ENCODE data around the gene DNAJB13.
"Not testable (repeated sequence)": the region's sequence is repeated elsewhere in the genome, so short reads cannot be mapped to it uniquely, and the experiment has no call there.

DNAJB13 gene, protein sequence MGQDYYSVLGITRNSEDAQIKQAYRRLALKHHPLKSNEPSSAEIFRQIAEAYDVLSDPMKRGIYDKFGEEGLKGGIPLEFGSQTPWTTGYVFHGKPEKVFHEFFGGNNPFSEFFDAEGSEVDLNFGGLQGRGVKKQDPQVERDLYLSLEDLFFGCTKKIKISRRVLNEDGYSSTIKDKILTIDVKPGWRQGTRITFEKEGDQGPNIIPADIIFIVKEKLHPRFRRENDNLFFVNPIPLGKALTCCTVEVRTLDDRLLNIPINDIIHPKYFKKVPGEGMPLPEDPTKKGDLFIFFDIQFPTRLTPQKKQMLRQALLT

DNA sequence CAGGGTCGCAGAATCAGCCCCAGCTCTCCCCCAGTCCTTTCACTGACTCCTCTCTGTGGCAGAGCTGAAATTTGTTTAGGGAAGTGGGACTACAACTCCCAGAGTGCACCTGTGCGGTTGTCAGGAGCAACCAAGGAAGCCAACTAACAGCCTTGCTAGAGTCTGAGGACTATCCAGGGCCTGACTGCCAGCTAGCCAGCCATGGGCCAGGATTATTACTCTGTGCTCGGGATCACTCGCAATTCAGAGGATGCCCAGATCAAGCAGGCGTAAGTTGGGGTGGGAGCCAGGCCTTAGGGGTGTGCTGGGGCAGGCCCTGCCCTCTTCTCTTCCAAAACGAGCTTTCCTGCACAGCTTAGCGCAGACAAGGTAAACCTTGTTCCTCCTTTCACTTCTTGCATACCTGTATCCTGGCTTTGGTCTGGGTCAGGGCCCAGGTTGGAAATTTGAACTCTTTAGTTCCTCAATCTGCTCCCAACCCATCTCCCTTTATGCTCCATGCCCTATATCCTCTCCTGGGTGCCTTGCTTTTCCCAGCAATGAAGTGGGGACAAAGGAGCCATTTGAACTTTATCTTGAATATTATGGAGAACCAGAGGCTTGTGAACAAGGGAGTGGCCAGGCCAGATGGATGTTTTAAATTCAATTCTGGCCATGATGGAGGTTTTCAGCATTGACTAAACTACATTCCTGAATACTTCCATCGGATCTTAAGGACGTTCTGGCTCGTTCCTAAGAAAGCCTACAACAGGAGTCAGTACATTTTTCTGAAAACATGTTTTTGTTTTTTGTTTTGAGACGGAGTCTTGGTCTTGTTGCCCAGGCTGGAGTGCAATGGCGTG is at the start of gene DNAJB13:
Gene DNAJB13 (plus strand): TSS at position 158 of the 842 bp plus-strand sequence. CDS start 44 bp downstream, at position 202.
- intact Hi-C loops (cut with DNase I) = no loop called here
- DNase-seq = peak in 5 of 10 donors; percentile 29 to 89 (median 49)

GRCh38 chr11:73902303-73902702 is 48.5 kb upstream of the DNAJB13 start:
- no peak for DNase-seq
- intact Hi-C loops (cut with DNase I) = no loop called here

GRCh38 chr11:73907191-73907590 is 43.6 kb upstream of the DNAJB13 start:
- intact Hi-C loops (cut with DNase I) = no loop called here
- DNase-seq = no peak

- intact Hi-C loops (cut with DNase I) = no loop called here
- no peak for DNase-seq
Observed at GRCh38 chr11:73912026-73912425, 38.8 kb upstream of the DNAJB13 start.

GRCh38 chr11:73913472-73913871 is 37.4 kb upstream of the DNAJB13 start:
- no peak for DNase-seq
- intact Hi-C loops (cut with DNase I) = no loop called here

GRCh38 chr11:73914284-73914683 is 36.5 kb upstream of the DNAJB13 start:
- intact Hi-C loops (cut with DNase I) = no loop called here
- DNase-seq = no peak

DNA sequence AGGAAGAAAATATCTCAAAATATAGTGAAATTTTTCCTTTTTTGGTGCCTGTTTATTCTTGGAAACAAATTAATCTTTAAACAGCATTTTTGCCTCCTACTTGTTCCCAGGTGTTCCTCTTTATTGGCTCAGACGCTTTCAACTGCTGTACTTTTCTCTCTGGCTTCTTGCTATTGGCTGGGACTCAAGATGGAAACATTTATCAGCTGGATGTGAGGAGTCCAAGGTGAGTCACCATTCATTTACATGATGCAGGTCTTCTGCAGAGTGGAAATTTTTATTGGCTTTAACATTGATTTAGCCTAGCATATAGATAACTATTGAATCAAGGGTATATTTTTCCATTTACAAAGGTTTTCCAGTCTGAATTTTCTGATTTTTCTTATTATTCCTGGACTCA is 34.4 kb upstream of the DNAJB13 start:
- DNase-seq = no peak
- intact Hi-C loops (cut with DNase I) = no loop called here

DNA sequence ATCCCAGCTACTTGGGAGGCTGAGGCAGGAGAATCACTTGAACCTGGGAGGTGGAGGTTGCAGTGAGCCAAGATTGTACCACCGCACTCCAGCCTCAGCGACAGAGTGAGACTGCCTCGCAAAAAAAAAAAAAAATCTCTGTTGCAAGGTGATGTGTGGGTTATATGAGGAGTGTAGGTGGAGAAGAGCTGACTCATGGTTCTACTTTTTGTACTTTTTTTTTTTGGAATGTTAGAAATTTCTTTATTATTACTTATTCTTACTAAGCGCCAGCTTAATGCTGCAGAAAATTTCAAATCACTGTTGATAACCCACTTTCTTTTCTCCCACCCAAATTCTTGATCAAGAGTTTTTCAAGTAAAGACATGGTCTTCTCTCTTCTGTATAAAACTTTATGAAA is 29.6 kb upstream of the DNAJB13 start:
- intact Hi-C loops (cut with DNase I) = no loop called here
- DNase-seq = no peak

DNA sequence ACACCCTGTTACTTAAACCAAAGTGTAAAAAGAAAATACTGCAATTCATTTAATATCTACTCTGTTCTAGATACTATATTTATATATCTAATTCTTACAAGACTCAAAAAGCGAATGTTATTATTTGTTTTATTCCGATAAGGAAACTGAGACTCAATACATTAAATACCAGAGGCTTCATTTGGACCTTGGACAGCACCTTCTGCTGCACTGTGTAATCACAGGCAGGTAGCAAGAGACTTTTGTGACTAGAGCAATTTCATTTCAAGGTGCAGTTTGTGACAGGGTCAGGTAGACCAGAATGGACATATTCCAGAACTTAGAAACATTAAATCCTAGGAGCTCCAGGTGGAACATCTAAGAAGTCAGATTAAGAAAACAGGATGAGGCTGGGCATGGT is 21.4 kb upstream of the DNAJB13 start:
- intact Hi-C loops (cut with DNase I) = no loop called here
- no peak for DNase-seq

GRCh38 chr11:73931039-73931645 is 19.7 kb upstream of the DNAJB13 start:
- intact Hi-C loops (cut with DNase I) = loop anchor here (5.0 kb wide), 2 partner anchors 169 to 304 kb away; partner anchors contain the start of gene RAB6A
- DNase-seq = peak in 3 of 10 donors; percentile 11 to 47 (median 11)

DNA sequence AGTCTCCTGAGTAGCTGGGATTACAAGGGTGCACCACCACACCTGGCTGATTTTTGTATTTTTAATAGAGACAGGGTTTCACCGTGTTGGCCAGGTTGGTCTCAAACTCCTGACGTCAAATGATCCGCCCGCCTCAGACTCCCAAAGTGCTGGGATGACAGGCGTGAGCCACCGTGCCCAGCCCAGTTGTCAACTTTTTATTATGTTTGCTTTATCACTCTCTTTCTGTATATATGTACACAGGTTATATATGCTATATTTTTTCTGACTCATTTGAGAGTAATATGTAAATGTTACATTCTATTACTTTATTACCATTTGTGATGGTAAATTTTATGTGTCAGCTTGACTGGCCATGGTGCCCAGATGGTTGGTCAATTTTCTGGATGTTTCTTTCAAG is 18.9 kb upstream of the DNAJB13 start:
- no peak for DNase-seq
- intact Hi-C loops (cut with DNase I) = loop anchor here (5.0 kb wide), 2 partner anchors 170 to 305 kb away; partner anchors contain the start of gene RAB6A

DNA sequence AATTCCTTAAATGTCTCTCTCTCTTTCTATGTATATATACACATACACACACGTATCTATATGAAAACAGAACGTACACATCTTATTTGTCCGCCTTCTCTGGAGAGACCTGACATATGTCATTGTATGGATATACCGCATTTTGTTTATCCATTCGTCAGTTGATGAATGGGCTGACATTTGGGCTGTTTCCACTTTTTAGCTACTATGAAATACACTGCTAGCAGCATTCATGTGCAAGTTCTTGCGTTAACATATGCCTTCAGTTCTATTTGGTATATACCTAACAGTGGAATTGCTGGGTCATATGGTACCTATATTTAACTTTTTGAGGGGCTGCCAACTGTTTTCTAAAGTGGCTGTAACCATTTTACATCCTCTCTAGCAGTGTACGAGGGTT is 18.0 kb upstream of the DNAJB13 start:
- no peak for DNase-seq
- intact Hi-C loops (cut with DNase I) = loop anchor here (5.0 kb wide), 2 partner anchors 170 to 305 kb away; partner anchors contain the start of gene RAB6A

GRCh38 chr11:73936047-73936446 is 14.8 kb upstream of the DNAJB13 start:
- DNase-seq; intact Hi-C loops (cut with DNase I): not testable (repeated sequence)

- intact Hi-C loops (cut with DNase I) = no loop called here
- no peak for DNase-seq
Observed at GRCh38 chr11:73939096-73939495, 11.7 kb upstream of the DNAJB13 start.

DNA sequence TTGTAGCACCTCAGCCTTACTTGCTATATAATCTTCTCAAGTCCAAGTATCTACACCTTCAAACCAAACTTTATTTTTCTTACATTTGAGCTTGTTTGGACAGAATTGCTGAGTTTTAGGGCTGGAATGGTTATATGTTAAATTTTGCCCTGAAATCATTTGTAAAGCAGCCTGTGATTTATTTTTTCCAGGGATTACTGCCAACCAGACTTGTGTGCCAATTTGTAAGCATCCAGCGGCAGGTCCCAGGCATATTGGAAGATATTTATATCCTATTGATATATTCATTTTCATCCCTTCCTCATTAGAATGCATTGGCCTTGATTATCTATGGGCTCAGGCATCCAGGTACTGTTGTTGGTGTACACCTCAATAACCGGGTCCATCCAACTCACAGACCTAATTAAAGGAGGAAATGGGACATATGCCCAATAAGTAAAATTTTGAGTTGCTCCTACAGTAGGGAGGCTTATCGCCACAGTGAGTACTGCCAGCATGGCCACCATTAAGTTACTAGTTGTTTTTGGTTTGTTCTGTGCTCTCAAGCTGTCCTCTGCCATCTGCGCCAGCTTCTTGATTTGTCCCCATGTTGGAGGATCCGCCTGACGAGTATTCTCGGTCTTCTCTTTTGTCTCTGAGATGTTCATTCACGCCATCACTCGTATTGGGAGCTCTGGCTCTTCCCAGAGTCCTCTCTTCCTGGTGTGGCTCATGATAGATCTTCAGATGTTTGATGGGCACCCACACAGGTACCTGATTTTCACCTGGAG is 9.8 kb upstream of the DNAJB13 start:
- intact Hi-C loops (cut with DNase I) = no loop called here
- DNase-seq = no peak

GRCh38 chr11:73942010-73942409 is 8.8 kb upstream of the DNAJB13 start:
- DNase-seq = no peak

DNA sequence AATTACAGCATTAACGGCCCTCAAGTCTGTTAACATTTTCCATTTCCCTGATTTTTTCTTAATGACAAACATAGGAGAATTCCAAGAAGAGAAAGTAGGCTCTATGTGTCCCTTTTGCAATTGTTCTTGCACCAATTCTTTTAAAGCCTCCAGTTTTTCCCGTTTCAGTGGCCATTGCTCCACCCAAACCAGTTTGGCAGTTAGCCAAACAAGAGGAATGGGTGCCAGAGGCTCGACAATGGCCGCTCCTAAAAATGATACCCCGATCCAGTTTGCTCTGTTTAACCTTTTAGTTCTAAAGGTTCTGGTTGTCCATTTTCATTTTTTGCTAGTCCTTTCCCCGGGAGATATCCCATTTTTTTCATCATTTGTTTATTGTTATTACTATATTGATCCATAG is 6.7 kb upstream of the DNAJB13 start:
- intact Hi-C loops (cut with DNase I) = no loop called here
- no peak for DNase-seq

More at GRCh38 chr11:73942010-73942409, 8.8 kb upstream of the DNAJB13 start:
- intact Hi-C loops (cut with DNase I) = no loop called here

- intact Hi-C loops (cut with DNase I) = no loop called here
- peak in 1 of 10 donors; percentile 62 for DNase-seq
Observed at GRCh38 chr11:73944901-73945300, 5.9 kb upstream of the DNAJB13 start.

DNA sequence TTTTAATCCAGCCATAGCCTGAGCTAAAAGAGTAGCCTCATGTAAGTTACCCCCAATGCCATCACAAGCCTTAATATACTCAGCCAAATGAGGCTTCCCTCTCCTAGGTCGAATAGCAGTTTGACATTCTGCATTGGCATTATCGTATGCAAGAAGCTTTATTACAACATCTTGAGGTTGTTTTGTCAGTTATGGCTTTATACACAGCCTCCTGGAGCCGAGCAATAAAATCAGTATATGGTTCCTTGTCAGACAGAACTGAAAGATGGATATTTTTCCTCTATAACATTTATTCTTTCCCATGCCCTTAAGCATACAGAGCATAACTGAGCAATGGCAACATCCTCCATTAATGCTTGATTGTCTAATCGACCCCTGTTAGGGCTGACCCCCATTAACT is 5.4 kb upstream of the DNAJB13 start:
- intact Hi-C loops (cut with DNase I) = no loop called here
- DNase-seq = no peak

GRCh38 chr11:73946798-73947458 is 3.9 kb upstream of the DNAJB13 start:
- intact Hi-C loops (cut with DNase I) = no loop called here
- peak in 1 of 10 donors; percentile 61 for DNase-seq

All from posterior cingulate gyrus (tissue), 11 donors.